ENCODE measurements around the gene JMJD7.

DNA sequence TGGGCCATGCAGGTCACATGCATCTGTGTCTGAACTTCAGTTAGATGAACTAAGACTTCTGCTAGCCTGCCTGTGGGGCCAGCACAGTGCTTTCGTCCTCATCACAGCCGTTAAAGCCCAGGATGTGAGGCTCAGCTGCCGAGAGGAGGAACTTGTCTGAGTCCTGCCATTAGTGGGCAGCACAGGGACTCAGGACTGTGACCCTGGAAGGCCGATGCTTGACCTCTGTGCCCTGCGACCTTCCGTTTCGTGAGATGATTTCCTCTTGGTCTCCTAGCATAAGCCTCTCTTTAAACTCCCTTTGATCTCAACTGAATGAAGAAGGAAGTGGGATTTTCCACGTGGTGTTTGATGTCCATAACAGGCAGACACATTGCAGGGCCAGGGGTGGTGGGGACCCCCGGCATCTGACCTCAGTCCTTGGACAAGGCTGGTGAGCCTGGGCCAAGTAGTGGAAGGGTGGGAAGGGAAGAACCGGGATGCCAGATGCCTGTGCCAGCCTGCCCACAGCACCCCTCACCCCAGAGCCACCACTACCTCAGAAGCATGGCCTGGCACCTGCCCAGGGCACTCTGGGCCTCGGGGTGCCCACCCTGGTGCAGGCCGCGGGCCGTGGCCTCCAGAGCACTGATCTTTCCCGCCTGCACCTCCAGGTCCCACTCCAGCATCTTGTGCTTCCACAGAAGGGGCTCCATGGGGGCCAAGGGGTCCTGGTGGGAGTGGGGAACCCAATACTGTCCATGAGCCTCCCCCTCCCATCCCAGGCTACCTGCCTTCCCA is 32.3 kb downstream of the JMJD7 start:
- TF ChIP-seq, protein P1, sequence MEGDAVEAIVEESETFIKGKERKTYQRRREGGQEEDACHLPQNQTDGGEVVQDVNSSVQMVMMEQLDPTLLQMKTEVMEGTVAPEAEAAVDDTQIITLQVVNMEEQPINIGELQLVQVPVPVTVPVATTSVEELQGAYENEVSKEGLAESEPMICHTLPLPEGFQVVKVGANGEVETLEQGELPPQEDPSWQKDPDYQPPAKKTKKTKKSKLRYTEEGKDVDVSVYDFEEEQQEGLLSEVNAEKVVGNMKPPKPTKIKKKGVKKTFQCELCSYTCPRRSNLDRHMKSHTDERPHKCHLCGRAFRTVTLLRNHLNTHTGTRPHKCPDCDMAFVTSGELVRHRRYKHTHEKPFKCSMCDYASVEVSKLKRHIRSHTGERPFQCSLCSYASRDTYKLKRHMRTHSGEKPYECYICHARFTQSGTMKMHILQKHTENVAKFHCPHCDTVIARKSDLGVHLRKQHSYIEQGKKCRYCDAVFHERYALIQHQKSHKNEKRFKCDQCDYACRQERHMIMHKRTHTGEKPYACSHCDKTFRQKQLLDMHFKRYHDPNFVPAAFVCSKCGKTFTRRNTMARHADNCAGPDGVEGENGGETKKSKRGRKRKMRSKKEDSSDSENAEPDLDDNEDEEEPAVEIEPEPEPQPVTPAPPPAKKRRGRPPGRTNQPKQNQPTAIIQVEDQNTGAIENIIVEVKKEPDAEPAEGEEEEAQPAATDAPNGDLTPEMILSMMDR (IDR thresholded peaks at IDR 0.05) = no peak
- TF ChIP-seq EP300 (IDR thresholded peaks at IDR 0.05) = no peak
- TF ChIP-seq POLR2A (IDR thresholded peaks at IDR 0.05) = no peak
